IMR-90 (cell line): ENCODE data around the gene TCF3. TPM values are rescaled to one million over a fixed set of nuclear protein-coding genes. Genes with fewer than 3 reads are reported as not detected.

ENCODE experiments used
- ATAC-seq: fragments of 200-7000 bp; cut with Tn5 transposase; 2 replicates; pipeline ENCODE4 v1.9.1; 2020; ENCODE audit warnings: low read depth, mild to moderate bottlenecking, moderate library complexity
- BruUV-seq: library from RNA; stranded (reverse); fragments of 400-500 nt; replicated peaks from 2 replicates; lab custom pipeline; 2021; lab: Mats Ljungman, UMichigan
- CTCF ChIA-PET: fragments of 300-600 bp; formaldehyde crosslinking; extraction: SDS; loops from one replicate; lab custom pipeline; 2021; ENCODE audit warnings: antibody characterized with exemption; lab: Yijun Ruan, JAX
- POLR2A ChIA-PET: fragments of 300-600 bp; sonication (Branson Sonifier 250); formaldehyde crosslinking; loops from one replicate; lab custom pipeline; 2022; ENCODE audit warnings: antibody characterized with exemption; ENCODE audit not compliant: unreplicated experiment; lab: Charles Lee
- DNase-seq: peaks from one replicate; pipeline ENCODE4 v3.0.0; 2013
- H2AFZ ChIP-seq: replicated peaks from 2 replicates; pipeline ENCODE3; 2013; ENCODE audit warnings: low read length, mild to moderate bottlenecking; ENCODE audit not compliant: poor library complexity
- H2AK5ac ChIP-seq: 2 replicates; pipeline ENCODE4 v1.6.1; 2013; ENCODE audit warnings: low read depth, low read length, inconsistent platforms
- H2AK9ac ChIP-seq: replicated peaks from 2 replicates; pipeline ENCODE3; 2013; ENCODE audit warnings: mild to moderate bottlenecking, low read depth, low read length, moderate library complexity; ENCODE audit not compliant: poor library complexity
- H2BK120ac ChIP-seq: 2 replicates; pipeline ENCODE4 v1.6.1; 2013; ENCODE audit warnings: low read depth, low read length, inconsistent platforms
- H2BK15ac ChIP-seq: 3 replicates; pipeline ENCODE4 v1.6.1; 2013; ENCODE audit warnings: low read depth, low read length, inconsistent platforms
- H2BK20ac ChIP-seq: 2 replicates; pipeline ENCODE4 v1.6.1; 2013; ENCODE audit warnings: low read depth, mild to moderate bottlenecking, inconsistent platforms, low read length, moderate library complexity
- H2BK5ac ChIP-seq: 2 replicates; pipeline ENCODE4 v1.6.1; 2013; ENCODE audit warnings: mild to moderate bottlenecking, low read depth, low read length, inconsistent platforms; ENCODE audit not compliant: poor library complexity, severe bottlenecking
- H3K14ac ChIP-seq: replicated peaks from 2 replicates; pipeline ENCODE4 v1.6.1; 2013; ENCODE audit warnings: low read depth, low read length, inconsistent platforms
- H3K18ac ChIP-seq: 2 replicates; pipeline ENCODE4 v1.6.1; 2013; ENCODE audit warnings: low read depth, low read length, control low read depth
- H3K23ac ChIP-seq: 2 replicates; pipeline ENCODE4 v1.6.1; 2013; ENCODE audit warnings: low read depth, low read length, inconsistent platforms
- H3K27ac ChIP-seq: 2 replicates; pipeline ENCODE4 v1.5.1; 2013; ENCODE audit warnings: mild to moderate bottlenecking, control low read depth, low read length; ENCODE audit not compliant: insufficient read depth
- H3K27me3 ChIP-seq: 2 replicates; pipeline ENCODE4 v1.6.1; 2013; ENCODE audit warnings: low read length; ENCODE audit not compliant: control insufficient read depth, insufficient read depth
- H3K36me3 ChIP-seq: 2 replicates; pipeline ENCODE4 v1.6.1; 2013; ENCODE audit warnings: low read length, mixed read lengths; ENCODE audit not compliant: control insufficient read depth, insufficient read depth
- H3K4ac ChIP-seq: 2 replicates; pipeline ENCODE4 v1.6.1; 2013; ENCODE audit warnings: low read depth, low read length, inconsistent platforms
- H3K4me1 ChIP-seq: 2 replicates; pipeline ENCODE4 v1.6.1; 2013; ENCODE audit warnings: low read length, mixed read lengths; ENCODE audit not compliant: control insufficient read depth, insufficient read depth
- H3K4me2 ChIP-seq: 2 replicates; pipeline ENCODE4 v1.6.1; 2013; ENCODE audit warnings: low read depth, mild to moderate bottlenecking, control low read depth, low read length, moderate library complexity
- H3K4me3 ChIP-seq: 2 replicates; pipeline ENCODE4 v1.5.1; 2013; ENCODE audit warnings: low read depth, mild to moderate bottlenecking, control low read depth, low read length, moderate library complexity; ENCODE audit not compliant: insufficient read depth
- H3K56ac ChIP-seq: 2 replicates; pipeline ENCODE4 v1.6.1; 2013; ENCODE audit warnings: low read length, inconsistent platforms; ENCODE audit not compliant: insufficient read depth; ENCODE audit errors: extremely low read depth
- H3K79me1 ChIP-seq, 2 experiments: 2 replicates each; pipeline ENCODE4 v1.6.1; 2013; ENCODE audit warnings: low read length in 2 of 2, inconsistent platforms in 1 of 2, low read depth in 1 of 2
- H3K9ac ChIP-seq: 2 replicates; pipeline ENCODE4 v1.6.1; 2013; ENCODE audit warnings: low read depth, low read length, control low read depth
- H3K9me1 ChIP-seq: 2 replicates; pipeline ENCODE4 v1.6.1; 2013; ENCODE audit warnings: low read length, inconsistent platforms; ENCODE audit not compliant: insufficient read depth
- H3K9me3 ChIP-seq: 2 replicates; pipeline ENCODE4 v1.6.1; 2013; ENCODE audit warnings: low read length; ENCODE audit not compliant: control insufficient read depth, insufficient read depth
- H4K20me1 ChIP-seq: 2 replicates; pipeline ENCODE4 v1.6.1; 2013; ENCODE audit warnings: low read length, inconsistent platforms; ENCODE audit not compliant: insufficient read depth
- H4K5ac ChIP-seq: 2 replicates; pipeline ENCODE4 v1.6.1; 2013; ENCODE audit warnings: mild to moderate bottlenecking, low read depth, low read length, control low read depth
- H4K8ac ChIP-seq, 2 experiments: 2 replicates each; pipeline ENCODE4 v1.6.1; 2013; ENCODE audit warnings: low read depth in 2 of 2, low read length in 2 of 2, control low read depth in 1 of 2, inconsistent platforms in 1 of 2
- H4K91ac ChIP-seq: 2 replicates; pipeline ENCODE4 v1.6.1; 2013; ENCODE audit warnings: low read depth, low read length, inconsistent platforms; ENCODE audit not compliant: insufficient read depth
- CHD1 ChIP-seq: IDR thresholded peaks from 2 replicates; pipeline ENCODE4 v1.6.1; 2012; ENCODE audit warnings: low read depth, low read length, improper control_type of control experiment
- ELK1 ChIP-seq: fragments of 150-350 bp; IDR thresholded peaks from 2 replicates; pipeline ENCODE4 v1.6.1; 2016; ENCODE audit warnings: low read depth, mild to moderate bottlenecking, low read length, moderate library complexity, borderline replicate concordance
- FOS ChIP-seq: fragments of 150-350 bp; IDR thresholded peaks from 2 replicates; pipeline ENCODE4 v1.6.1; 2016; ENCODE audit warnings: low read depth, low read length
- MAFK ChIP-seq: IDR thresholded peaks from 2 replicates; pipeline ENCODE4 v1.6.1; 2012; ENCODE audit warnings: low read depth, low read length, improper control_type of control experiment
- MXI1 ChIP-seq: IDR thresholded peaks from 2 replicates; pipeline ENCODE4 v1.6.1; 2012; ENCODE audit warnings: low read depth, mild to moderate bottlenecking, low read length, moderate library complexity, borderline replicate concordance
- NFE2L2 ChIP-seq: fragments of 150-350 bp; IDR thresholded peaks from 2 replicates; pipeline ENCODE4 v1.6.1; 2016; ENCODE audit warnings: low read depth, mild to moderate bottlenecking, low read length
- POLR2A ChIP-seq: IDR thresholded peaks from 2 replicates; pipeline ENCODE4 v1.6.1; 2012; ENCODE audit warnings: mild to moderate bottlenecking, low read depth, low read length
- RCOR1 ChIP-seq: IDR thresholded peaks from 2 replicates; pipeline ENCODE4 v1.6.1; 2012; ENCODE audit warnings: mild to moderate bottlenecking, low read length, improper control_type of control experiment; ENCODE audit not compliant: insufficient replicate concordance
- SMC3 ChIP-seq: fragments of 150-350 bp; IDR thresholded peaks from 2 replicates; pipeline ENCODE4 v1.6.1; 2016; ENCODE audit warnings: low read depth, mild to moderate bottlenecking, antibody characterized with exemption, low read length, moderate library complexity
- WGBS, 2 experiments: methylation state at CpG; one replicate each; pipeline versions ENCODE4 v1.1.5 to v1.1.7; 2013; ENCODE audit warnings: missing lambda C conversion rate in 2 of 2; ENCODE audit not compliant: insufficient read length in 1 of 2; ENCODE audit errors: extremely low coverage in 2 of 2; 5-methylcytosine and 5-hydroxymethylcytosine counted together
- dilution Hi-C: fragments of 300-500 bp; cut with HindIII; formaldehyde crosslinking; loops from one replicate; pipeline ENCODE4 v1.14.3; 2018; ENCODE audit warnings: low sequenced_read_pairs; ENCODE audit not compliant: unreplicated experiment
- in situ Hi-C: fragments of 300-500 bp; cut with MboI; formaldehyde crosslinking; loops from 3 replicates; pipeline ENCODE4 v1.14.3; 2019; ENCODE audit warnings: low sequenced_read_pairs, inconsistent platforms, mixed read lengths
- intact Hi-C: fragments of 100-400 bp; cut with micrococcal nuclease; formaldehyde crosslinking; loops from 2 replicates; pipeline ENCODE4 v1.10.0; 2022
- polyA plus RNA-seq, 3 experiments: library from polyadenylated mRNA; depleted of rRNA; stranded (reverse); fragments of >200 nt; gene quantifications; 2 replicates each; pipeline ENCODE4 v1.2.3, GENCODE V29; 2012; ENCODE audit warnings: low replicate concordance in 1 of 3
- total RNA-seq: library from RNA; depleted of rRNA; stranded (reverse); fragments of >200 nt; gene quantifications from 2 replicates; pipeline ENCODE4 v1.2.3, GENCODE V29; 2012

Gene TCF3
- total and polyA plus RNA-seq, 2 of the 4 experiments (the other 2 are of a cell fraction), result 29.9 to 127 TPM

- DNase-seq (no peak), ATAC-seq (no peak)
- no peak overlapping the region for H3K4ac ChIP-seq
- H3K14ac ChIP-seq, result no peak overlapping the region
- H2BK5ac ChIP-seq, result no peak overlapping the region
- H3K36me3 ChIP-seq, result no peaks in the 10 kb centered on the region
- H3K9me3 ChIP-seq, result peaks cover 14% of the 10 kb centered on the region
- no peak overlapping the region for H2AK5ac ChIP-seq
- no peaks in the 10 kb centered on the region for H3K9me1 ChIP-seq
- no peak overlapping the region for H3K4me3 ChIP-seq
- peaks cover 30% of the 10 kb centered on the region for H3K27me3 ChIP-seq
- H3K4me2 ChIP-seq, result no peak overlapping the region
- no peak overlapping the region for H4K91ac ChIP-seq
- no peak overlapping the region for H2BK15ac ChIP-seq
- 52% methylated on average over 15 of the region's 31 CpGs; no CpG with 5 or more reads in 1 of the 2 experiments for WGBS, 2 experiments
- no peak overlapping the region for H3K9ac ChIP-seq
- dilution Hi-C loops, result no loop called here
- H3K27ac ChIP-seq, result no peak overlapping the region
- no peaks in the 10 kb centered on the region for H3K79me1 ChIP-seq
- H4K8ac ChIP-seq, result no peak overlapping the region
- H2AK9ac ChIP-seq, result no peak overlapping the region
- H3K23ac ChIP-seq, result no peak overlapping the region
- TF ChIP-seq CHD1 (no peak), ELK1 (no peak), NFE2L2 (no peak), SMC3 (no peak), MAFK (no peak), MXI1 (no peak), RCOR1 (no peak), POLR2A (no peak), FOS (no peak)
- no peak overlapping the region for H2AFZ ChIP-seq
- intact Hi-C loops, result no loop called here
- no peak overlapping the region for H3K18ac ChIP-seq
- H2BK120ac ChIP-seq, result no peak overlapping the region
- CTCF ChIA-PET, result no interaction called here
- in situ Hi-C loops, result no loop called here
- BruUV-seq, result no TSS peak
- POLR2A ChIA-PET, result no interaction called here
- H3K4me1 ChIP-seq, result no peaks in the 10 kb centered on the region
- no peaks in the 10 kb centered on the region for H4K20me1 ChIP-seq
- H4K5ac ChIP-seq, result no peak overlapping the region
- no peak overlapping the region for H3K56ac ChIP-seq
- H2BK20ac ChIP-seq, result no peak overlapping the region
Observed at GRCh38 chr19:1699998-1700732, 47.8 kb upstream of the TCF3 start.
